ENCODE data around the gene ZNF831. TPM values are rescaled to one million over a fixed set of nuclear protein-coding genes. Genes with fewer than 3 reads are reported as not detected.

ZNF831 gene
- total RNA-seq, 1 donor, result not detected

- no peak for DNase-seq (ENCODE audit: insufficient read length, low spot score, missing footprints)
- no peaks in the 10 kb centered on the region for H3K9me3 ChIP-seq (ENCODE audit: low read depth, low read length)
- no peak overlapping the region for H2AFZ ChIP-seq (ENCODE audit: low read length)
- no peak overlapping the region for H3K27ac ChIP-seq (ENCODE audit: low read depth, low read length)
- H3K4me2 ChIP-seq (ENCODE audit: insufficient read depth, low read length), result no peak overlapping the region
- no peaks in the 10 kb centered on the region for H3K79me2 ChIP-seq (ENCODE audit: insufficient read depth, low read length)
- H4K20me1 ChIP-seq (ENCODE audit: insufficient read depth, low read length), result no peaks in the 10 kb centered on the region
- H3K36me3 ChIP-seq (ENCODE audit: insufficient read depth, low read length), result no peaks in the 10 kb centered on the region
- TF ChIP-seq, protein P1, sequence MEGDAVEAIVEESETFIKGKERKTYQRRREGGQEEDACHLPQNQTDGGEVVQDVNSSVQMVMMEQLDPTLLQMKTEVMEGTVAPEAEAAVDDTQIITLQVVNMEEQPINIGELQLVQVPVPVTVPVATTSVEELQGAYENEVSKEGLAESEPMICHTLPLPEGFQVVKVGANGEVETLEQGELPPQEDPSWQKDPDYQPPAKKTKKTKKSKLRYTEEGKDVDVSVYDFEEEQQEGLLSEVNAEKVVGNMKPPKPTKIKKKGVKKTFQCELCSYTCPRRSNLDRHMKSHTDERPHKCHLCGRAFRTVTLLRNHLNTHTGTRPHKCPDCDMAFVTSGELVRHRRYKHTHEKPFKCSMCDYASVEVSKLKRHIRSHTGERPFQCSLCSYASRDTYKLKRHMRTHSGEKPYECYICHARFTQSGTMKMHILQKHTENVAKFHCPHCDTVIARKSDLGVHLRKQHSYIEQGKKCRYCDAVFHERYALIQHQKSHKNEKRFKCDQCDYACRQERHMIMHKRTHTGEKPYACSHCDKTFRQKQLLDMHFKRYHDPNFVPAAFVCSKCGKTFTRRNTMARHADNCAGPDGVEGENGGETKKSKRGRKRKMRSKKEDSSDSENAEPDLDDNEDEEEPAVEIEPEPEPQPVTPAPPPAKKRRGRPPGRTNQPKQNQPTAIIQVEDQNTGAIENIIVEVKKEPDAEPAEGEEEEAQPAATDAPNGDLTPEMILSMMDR (IDR thresholded peaks at IDR 0.05; ENCODE audit: extremely low read depth, low read depth, low read length), result no peak
- H3K4me3 ChIP-seq (ENCODE audit: insufficient read depth, low read length), result no peak overlapping the region
- no peaks in the 10 kb centered on the region for H3K27me3 ChIP-seq (ENCODE audit: insufficient read depth, low read length)
- H3K4me1 ChIP-seq (ENCODE audit: insufficient read depth, low read length), result no peaks in the 10 kb centered on the region
Measured at GRCh38 chr20:59258221-59258621, 94.6 kb downstream of the ZNF831 start.

GRCh38 chr20:59259946-59260345, 96.3 kb downstream of the ZNF831 start:
- no peaks in the 10 kb centered on the region for H3K79me2 ChIP-seq (ENCODE audit: insufficient read depth, low read length)
- no peaks in the 10 kb centered on the region for H3K36me3 ChIP-seq (ENCODE audit: insufficient read depth, low read length)
- H3K9me3 ChIP-seq (ENCODE audit: low read depth, low read length), result no peaks in the 10 kb centered on the region
- DNase-seq (ENCODE audit: insufficient read length, low spot score, missing footprints), result no peak
- no peak overlapping the region for H3K4me2 ChIP-seq (ENCODE audit: insufficient read depth, low read length)
- H3K4me3 ChIP-seq (ENCODE audit: insufficient read depth, low read length), result no peak overlapping the region
- H3K4me1 ChIP-seq (ENCODE audit: insufficient read depth, low read length), result no peaks in the 10 kb centered on the region
- TF ChIP-seq, protein P1 (IDR thresholded peaks at IDR 0.05; ENCODE audit: extremely low read depth, low read depth, low read length), result no peak
- H3K27me3 ChIP-seq (ENCODE audit: insufficient read depth, low read length), result no peaks in the 10 kb centered on the region
- no peak overlapping the region for H3K27ac ChIP-seq (ENCODE audit: low read depth, low read length)
- no peaks in the 10 kb centered on the region for H4K20me1 ChIP-seq (ENCODE audit: insufficient read depth, low read length)
- H2AFZ ChIP-seq (ENCODE audit: low read length), result no peak overlapping the region

GRCh38 chr20:59265298-59265697, 101.7 kb downstream of the ZNF831 start:
- Histone ChIP-seq H3K4me1 (ENCODE audit: insufficient read depth, low read length) (no peaks in the 10 kb centered on the region), H3K27me3 (ENCODE audit: insufficient read depth, low read length) (no peaks in the 10 kb centered on the region), H3K27ac (ENCODE audit: low read depth, low read length) (no peak overlapping the region), H3K4me2 (ENCODE audit: insufficient read depth, low read length) (no peak overlapping the region), H3K9me3 (ENCODE audit: low read depth, low read length) (no peaks in the 10 kb centered on the region), H3K4me3 (ENCODE audit: insufficient read depth, low read length) (no peak overlapping the region), H2AFZ (ENCODE audit: low read length) (no peak overlapping the region), H4K20me1 (ENCODE audit: insufficient read depth, low read length) (no peaks in the 10 kb centered on the region), H3K79me2 (ENCODE audit: insufficient read depth, low read length) (no peaks in the 10 kb centered on the region), H3K36me3 (ENCODE audit: insufficient read depth, low read length) (no peaks in the 10 kb centered on the region)
- no peak for DNase-seq (ENCODE audit: insufficient read length, low spot score, missing footprints)
- TF ChIP-seq, protein P1 (IDR thresholded peaks at IDR 0.05; ENCODE audit: extremely low read depth, low read depth, low read length), result no peak

- Histone ChIP-seq H3K4me3 (ENCODE audit: insufficient read depth, low read length) (no peak overlapping the region), H2AFZ (ENCODE audit: low read length) (no peak overlapping the region), H3K79me2 (ENCODE audit: insufficient read depth, low read length) (no peaks in the 10 kb centered on the region), H3K27me3 (ENCODE audit: insufficient read depth, low read length) (no peaks in the 10 kb centered on the region), H3K4me2 (ENCODE audit: insufficient read depth, low read length) (no peak overlapping the region), H3K27ac (ENCODE audit: low read depth, low read length) (no peak overlapping the region), H3K9me3 (ENCODE audit: low read depth, low read length) (no peaks in the 10 kb centered on the region), H4K20me1 (ENCODE audit: insufficient read depth, low read length) (no peaks in the 10 kb centered on the region), H3K36me3 (ENCODE audit: insufficient read depth, low read length) (no peaks in the 10 kb centered on the region), H3K4me1 (ENCODE audit: insufficient read depth, low read length) (no peaks in the 10 kb centered on the region)
- TF ChIP-seq, protein P1 (IDR thresholded peaks at IDR 0.05; ENCODE audit: extremely low read depth, low read depth, low read length), result no peak
- DNase-seq (ENCODE audit: insufficient read length, low spot score, missing footprints), result no peak
Measured at GRCh38 chr20:59268870-59269269, 105.2 kb downstream of the ZNF831 start.
